Measurements from ENCODE around the gene SOD2. TPM values are rescaled to one million over a fixed set of nuclear protein-coding genes. Genes with fewer than 3 reads are reported as not detected.
"Not testable (repeated sequence)": the region's sequence is repeated elsewhere in the genome, so short reads cannot be mapped to it uniquely, and the experiment has no call there.

Gene SOD2
- total RNA-seq, 1 experiment from 2014 or later, result 69.5 TPM

DNA sequence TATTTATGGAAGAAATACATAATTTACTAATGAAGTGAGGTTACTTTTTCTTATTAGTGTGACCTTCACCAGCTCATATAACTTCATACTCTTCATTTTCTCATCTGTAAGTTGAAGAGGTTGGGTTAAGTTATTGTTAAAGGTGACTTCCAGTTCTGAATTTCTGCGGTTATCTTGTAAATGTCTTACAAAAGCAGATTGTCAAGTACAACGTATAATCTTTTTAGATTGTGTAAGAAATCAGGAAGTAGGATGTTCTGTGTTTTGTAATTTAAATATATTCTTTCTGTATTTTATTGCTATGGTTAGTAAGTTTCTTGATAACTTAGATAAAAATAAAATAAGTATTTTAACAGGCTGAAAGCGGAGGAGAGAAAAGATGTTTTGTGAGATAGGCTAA lies 46.3 kb upstream of the SOD2 start:
- BruUV-seq (replicated peaks), result no TSS peak
- no peaks in the 10 kb centered on the region for H3K9me3 ChIP-seq (ENCODE audit: low read length)
- ChIA-PET CTCF (no interaction called here), POLR2A (ENCODE audit: unreplicated experiment) (no interaction called here)
- peaks cover 22% of the 10 kb centered on the region; the same call in 1 of the 2 replicates for H4K20me1 ChIP-seq (ENCODE audit: low read length)
- H3K27me3 ChIP-seq (ENCODE audit: low read length), result no peaks in the 10 kb centered on the region
- intact Hi-C loops (cut with micrococcal nuclease), result no loop called here
- no peak overlapping the region for H3K27ac ChIP-seq (ENCODE audit: low read length)
- H2AFZ ChIP-seq (ENCODE audit: low read length), result no peak overlapping the region
- ATAC-seq (no peak), DNase-seq (no peak)
- H3K36me3 ChIP-seq (ENCODE audit: low read depth, low read length), result peaks cover 34% of the 10 kb centered on the region
- H3F3A ChIP-seq (ENCODE audit: low read length, unreplicated experiment), result no peaks in the 10 kb centered on the region
- no peak overlapping the region for H3K4me2 ChIP-seq (ENCODE audit: low read length)
- TF ChIP-seq, protein P1, sequence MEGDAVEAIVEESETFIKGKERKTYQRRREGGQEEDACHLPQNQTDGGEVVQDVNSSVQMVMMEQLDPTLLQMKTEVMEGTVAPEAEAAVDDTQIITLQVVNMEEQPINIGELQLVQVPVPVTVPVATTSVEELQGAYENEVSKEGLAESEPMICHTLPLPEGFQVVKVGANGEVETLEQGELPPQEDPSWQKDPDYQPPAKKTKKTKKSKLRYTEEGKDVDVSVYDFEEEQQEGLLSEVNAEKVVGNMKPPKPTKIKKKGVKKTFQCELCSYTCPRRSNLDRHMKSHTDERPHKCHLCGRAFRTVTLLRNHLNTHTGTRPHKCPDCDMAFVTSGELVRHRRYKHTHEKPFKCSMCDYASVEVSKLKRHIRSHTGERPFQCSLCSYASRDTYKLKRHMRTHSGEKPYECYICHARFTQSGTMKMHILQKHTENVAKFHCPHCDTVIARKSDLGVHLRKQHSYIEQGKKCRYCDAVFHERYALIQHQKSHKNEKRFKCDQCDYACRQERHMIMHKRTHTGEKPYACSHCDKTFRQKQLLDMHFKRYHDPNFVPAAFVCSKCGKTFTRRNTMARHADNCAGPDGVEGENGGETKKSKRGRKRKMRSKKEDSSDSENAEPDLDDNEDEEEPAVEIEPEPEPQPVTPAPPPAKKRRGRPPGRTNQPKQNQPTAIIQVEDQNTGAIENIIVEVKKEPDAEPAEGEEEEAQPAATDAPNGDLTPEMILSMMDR (conservative IDR thresholded peaks at IDR 0.05; ENCODE audit: low read depth, low read length), result no peak
- no peak for TF ChIP-seq EZH2 (IDR thresholded peaks at IDR 0.05; ENCODE audit: low read length, unreplicated experiment)
- TF ChIP-seq EZH2phosphoT487 (IDR thresholded peaks at IDR 0.05; ENCODE audit: borderline replicate concordance, low read length), result no peak
- no peak overlapping the region for H3K4me3 ChIP-seq (ENCODE audit: low read length)
- H3K79me2 ChIP-seq (ENCODE audit: low read length), result peaks cover 82% of the 10 kb centered on the region
- H3K9ac ChIP-seq (ENCODE audit: low read length), result no peak overlapping the region
- no peaks in the 10 kb centered on the region for H3K9me2 ChIP-seq (replicated peaks; ENCODE audit: low read length)
- no peaks in the 10 kb centered on the region for H3K4me1 ChIP-seq (ENCODE audit: insufficient read depth, low read length)

DNA sequence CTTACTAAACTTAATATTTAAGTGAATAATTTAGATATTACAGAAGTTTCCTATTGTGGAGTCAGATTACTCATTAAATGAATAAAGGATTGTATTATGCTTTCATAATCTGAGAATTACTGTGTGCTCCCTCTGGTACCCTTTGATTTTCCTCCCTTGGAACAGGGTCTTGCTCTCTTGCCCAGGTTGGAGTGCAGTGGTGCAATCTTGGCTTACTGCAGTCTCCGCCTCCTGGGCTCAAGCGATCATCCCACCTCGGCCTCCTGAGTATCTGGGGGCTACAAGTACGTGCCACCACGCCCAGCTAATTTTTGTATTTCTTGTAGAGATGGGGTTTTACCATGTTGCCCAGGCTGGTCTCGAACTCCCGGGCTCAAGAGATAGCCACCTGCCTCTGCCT lies 43.9 kb upstream of the SOD2 start:
- intact Hi-C loops (cut with micrococcal nuclease), result no loop called here
- H3K4me3 ChIP-seq (ENCODE audit: low read length), result no peak overlapping the region
- no peak for ATAC-seq
- TF ChIP-seq EZH2 (IDR thresholded peaks at IDR 0.05; ENCODE audit: low read length, unreplicated experiment) (no peak), EZH2phosphoT487 (IDR thresholded peaks at IDR 0.05; ENCODE audit: borderline replicate concordance, low read length) (no peak)
- TF ChIP-seq, protein P1 (conservative IDR thresholded peaks at IDR 0.05; ENCODE audit: low read depth, low read length), result no peak
- H3K27ac ChIP-seq (ENCODE audit: low read length), result no peak overlapping the region
- no peaks in the 10 kb centered on the region for H3K27me3 ChIP-seq (ENCODE audit: low read length)
- no peak overlapping the region for H3K4me2 ChIP-seq (ENCODE audit: low read length)
- ChIA-PET CTCF (no interaction called here), POLR2A (ENCODE audit: unreplicated experiment) (no interaction called here)
- no peaks in the 10 kb centered on the region for H3F3A ChIP-seq (ENCODE audit: low read length, unreplicated experiment)
- no peak overlapping the region for H2AFZ ChIP-seq (ENCODE audit: low read length)
- peaks cover 21% of the 10 kb centered on the region for H3K36me3 ChIP-seq (ENCODE audit: low read depth, low read length)
- no peak overlapping the region for H3K9ac ChIP-seq (ENCODE audit: low read length)
- no peaks in the 10 kb centered on the region for H3K9me3 ChIP-seq (ENCODE audit: low read length)
- BruUV-seq (replicated peaks), result no TSS peak
- no peak for DNase-seq
- no peaks in the 10 kb centered on the region for H3K9me2 ChIP-seq (replicated peaks; ENCODE audit: low read length)
- H3K79me2 ChIP-seq (ENCODE audit: low read length), result peaks cover 97% of the 10 kb centered on the region
- H3K4me1 ChIP-seq (ENCODE audit: insufficient read depth, low read length), result no peaks in the 10 kb centered on the region
- peaks cover 29% of the 10 kb centered on the region for H4K20me1 ChIP-seq (ENCODE audit: low read length)

DNA sequence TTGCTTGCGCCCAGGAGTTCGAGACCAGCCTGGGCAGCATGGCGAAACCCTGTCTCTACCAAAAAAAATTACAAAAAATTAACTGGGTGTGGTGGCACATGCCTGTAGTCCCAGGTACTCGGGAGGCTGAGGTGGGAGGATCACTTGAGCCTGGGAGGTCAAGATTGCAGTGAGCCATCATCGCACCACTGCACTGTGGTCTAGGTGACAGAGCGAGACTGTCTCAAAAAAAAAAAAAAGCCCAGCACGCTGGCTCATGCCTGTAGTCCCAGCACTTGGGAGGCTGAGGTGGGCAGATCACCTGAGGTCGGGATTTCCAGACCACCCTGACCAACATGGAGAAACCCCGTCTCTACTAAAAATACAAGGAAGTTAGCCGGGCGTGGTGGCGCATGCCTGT lies 40.4 kb upstream of the SOD2 start:
- H3K4me2 ChIP-seq (ENCODE audit: low read length); POLR2A ChIA-PET (ENCODE audit: unreplicated experiment); ATAC-seq; H3K9ac ChIP-seq (ENCODE audit: low read length); H3K27ac ChIP-seq (ENCODE audit: low read length); intact Hi-C loops (cut with micrococcal nuclease); H3F3A ChIP-seq (ENCODE audit: low read length, unreplicated experiment); DNase-seq; H3K9me3 ChIP-seq (ENCODE audit: low read length); H2AFZ ChIP-seq (ENCODE audit: low read length); CTCF ChIA-PET; H3K27me3 ChIP-seq (ENCODE audit: low read length); H3K9me2 ChIP-seq (replicated peaks; ENCODE audit: low read length); H3K4me3 ChIP-seq (ENCODE audit: low read length); BruUV-seq (replicated peaks): not testable (repeated sequence)
- Histone ChIP-seq H3K36me3 (ENCODE audit: low read depth, low read length) (peaks cover 18% of the 10 kb centered on the region; the same call in 1 of the 2 replicates), H3K4me1 (ENCODE audit: insufficient read depth, low read length) (peaks cover 13% of the 10 kb centered on the region), H3K79me2 (ENCODE audit: low read length) (peaks cover 100% of the 10 kb centered on the region), H4K20me1 (ENCODE audit: low read length) (peaks cover 64% of the 10 kb centered on the region)

DNA sequence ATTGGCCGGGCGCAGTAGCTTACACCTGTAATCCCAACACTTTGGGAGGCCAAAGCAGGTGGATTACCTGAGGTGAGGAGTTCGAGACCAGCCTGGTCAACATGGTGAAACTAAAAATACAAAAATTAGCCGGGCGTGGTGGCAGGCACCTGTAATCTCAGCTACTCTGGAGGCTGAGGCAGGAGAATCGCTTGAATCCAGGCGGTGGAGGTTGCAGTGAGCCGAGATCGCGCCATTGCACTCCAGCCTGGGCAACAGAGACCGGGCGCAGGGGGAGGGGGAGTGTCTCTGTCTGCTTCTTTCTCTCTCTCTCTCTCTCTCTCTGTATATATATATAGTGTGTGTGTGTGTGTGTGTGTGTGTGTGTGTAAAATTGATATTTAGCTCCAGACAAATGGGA lies 39.5 kb upstream of the SOD2 start:
- Histone ChIP-seq H4K20me1 (ENCODE audit: low read length) (peaks cover 62% of the 10 kb centered on the region), H3K4me1 (ENCODE audit: insufficient read depth, low read length) (peaks cover 13% of the 10 kb centered on the region), H3K79me2 (ENCODE audit: low read length) (peaks cover 100% of the 10 kb centered on the region), H3K36me3 (ENCODE audit: low read depth, low read length) (peaks cover 15% of the 10 kb centered on the region; the same call in 1 of the 2 replicates)
- intact Hi-C loops (cut with micrococcal nuclease); H3K4me2 ChIP-seq (ENCODE audit: low read length); H3K4me3 ChIP-seq (ENCODE audit: low read length); H3K9me3 ChIP-seq (ENCODE audit: low read length); H3K27ac ChIP-seq (ENCODE audit: low read length); H3K9ac ChIP-seq (ENCODE audit: low read length); H3K9me2 ChIP-seq (replicated peaks; ENCODE audit: low read length); BruUV-seq (replicated peaks); H3K27me3 ChIP-seq (ENCODE audit: low read length); DNase-seq; H2AFZ ChIP-seq (ENCODE audit: low read length); CTCF ChIA-PET; ATAC-seq; H3F3A ChIP-seq (ENCODE audit: low read length, unreplicated experiment): not testable (repeated sequence)
- POLR2A ChIA-PET (ENCODE audit: unreplicated experiment), result interaction anchor here (0.5 kb wide), 1 partner anchor 51 kb away, joined by 3 read pairs; no protein-coding TSS in a partner anchor

All from PC-3 (cell line).